Thoracic aorta endothelial cell (primary cell): Measurements from ENCODE around the gene APC. TPM values are rescaled to one million over a fixed set of nuclear protein-coding genes. Genes with fewer than 3 reads are reported as not detected.

Experiments used
- small RNA-seq: library from RNA; depleted of rRNA; stranded (forward); fragments of <200 nt; gene quantifications from one replicate; pipeline ENCODE3, GENCODE V24; 2012
- total RNA-seq: library from RNA; depleted of rRNA; stranded (reverse); fragments of >200 nt; gene quantifications from 2 replicates; pipeline ENCODE4 v1.2.3, GENCODE V29; 2012

The APC gene
- 77.8 and 82.8 TPM in 2 replicates for total RNA-seq

DNA sequence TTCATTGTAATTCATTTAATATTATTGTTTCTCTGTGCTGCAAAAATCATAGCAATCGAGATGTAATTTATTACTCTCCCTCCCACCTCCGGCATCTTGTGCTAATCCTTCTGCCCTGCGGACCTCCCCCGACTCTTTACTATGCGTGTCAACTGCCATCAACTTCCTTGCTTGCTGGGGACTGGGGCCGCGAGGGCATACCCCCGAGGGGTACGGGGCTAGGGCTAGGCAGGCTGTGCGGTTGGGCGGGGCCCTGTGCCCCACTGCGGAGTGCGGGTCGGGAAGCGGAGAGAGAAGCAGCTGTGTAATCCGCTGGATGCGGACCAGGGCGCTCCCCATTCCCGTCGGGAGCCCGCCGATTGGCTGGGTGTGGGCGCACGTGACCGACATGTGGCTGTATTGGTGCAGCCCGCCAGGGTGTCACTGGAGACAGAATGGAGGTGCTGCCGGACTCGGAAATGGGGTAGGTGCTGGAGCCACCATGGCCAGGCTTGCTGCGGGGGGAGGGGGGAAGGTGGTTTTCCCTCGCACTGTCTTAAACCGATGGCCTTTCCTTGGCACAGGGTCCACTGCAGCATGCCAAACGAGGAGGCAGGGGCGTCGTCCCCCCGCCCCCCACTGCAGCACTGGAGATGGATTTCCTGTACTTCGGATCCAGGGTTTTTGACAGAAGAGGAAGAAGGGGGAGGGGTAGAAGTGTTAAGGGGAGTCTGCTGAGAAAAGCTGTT lies at the start of gene APC:
TSS of gene APC (plus strand) at position 423 of the 728 bp plus-strand sequence. CDS start 17,006 bp downstream, outside the sequence.

GRCh38 chr5:112860929-112861637 lies 123.4 kb downstream of the APC start, which contains the start of gene SRP19:
Gene SRP19, plus strand, starts transcription at chr5:112861287. Its CDS starts 90 bp downstream, at chr5:112861377.

Small RNA genes within 50 kb of the gene (small RNA-seq; reads per million reads assigned to genes)
- gene RNU6-482P, result not detected

Other genes with a start within 250 kb of the APC start
- 78.3 and 97.2 TPM in 2 replicates for gene SRP19, start 123.4 kb downstream of the APC start, total RNA-seq
- 52.7 and 58.0 TPM in 2 replicates for gene REEP5, start 184.3 kb downstream of the APC start, total RNA-seq
- 62.5 and 69.7 TPM in 2 replicates for gene DCP2, start 238.9 kb downstream of the APC start, total RNA-seq